GM18873 (cell line): Measurements from ENCODE around the gene PCDHGB4.
"Not testable (repeated sequence)": the region's sequence is repeated elsewhere in the genome, so short reads cannot be mapped to it uniquely, and the experiment has no call there.

Experiments used
- ATAC-seq: cut with Tn5 transposase; IDR thresholded peaks from one replicate; pipeline ENCODE4 v1.9.1; 2021; ENCODE audit warnings: mild to moderate bottlenecking, moderate library complexity, moderate number of reproducible peaks; ENCODE audit not compliant: unreplicated experiment, low FRiP score

PCDHGB4 gene

DNA sequence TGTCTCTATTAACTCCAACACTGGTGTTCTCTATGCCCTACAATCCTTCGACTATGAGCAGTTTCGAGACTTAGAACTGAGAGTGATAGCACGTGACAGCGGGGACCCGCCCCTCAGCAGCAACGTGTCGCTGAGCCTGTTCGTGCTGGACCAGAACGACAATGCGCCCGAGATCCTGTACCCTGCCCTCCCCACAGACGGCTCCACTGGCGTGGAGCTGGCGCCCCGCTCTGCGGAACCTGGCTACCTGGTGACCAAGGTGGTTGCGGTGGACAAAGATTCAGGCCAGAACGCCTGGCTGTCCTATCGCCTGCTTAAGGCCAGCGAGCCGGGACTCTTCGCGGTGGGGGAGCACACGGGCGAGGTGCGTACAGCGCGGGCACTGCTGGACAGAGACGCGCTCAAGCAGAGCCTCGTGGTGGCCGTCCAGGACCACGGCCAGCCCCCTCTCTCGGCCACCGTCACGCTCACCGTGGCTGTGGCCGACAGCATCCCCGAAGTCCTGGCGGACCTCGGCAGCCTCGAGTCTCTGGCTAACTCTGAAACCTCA lies 35.3 kb downstream of the PCDHGB4 start:
- ATAC-seq: no peak

- no peak for ATAC-seq
These were observed 40.4 kb downstream of the PCDHGB4 start for GRCh38 chr5:141427783-141428426.

- ATAC-seq: peak; percentile 81
These were observed 43.0 kb downstream of the PCDHGB4 start, which contains the start of gene PCDHGA12 for GRCh38 chr5:141430332-141431113. TSS of gene PCDHGA12 (plus strand) at chr5:141430507. CDS start at chr5:141430760, 253 bp downstream.

GRCh38 chr5:141431286-141431685 lies 43.8 kb downstream of the PCDHGB4 start:
- ATAC-seq: no peak

DNA sequence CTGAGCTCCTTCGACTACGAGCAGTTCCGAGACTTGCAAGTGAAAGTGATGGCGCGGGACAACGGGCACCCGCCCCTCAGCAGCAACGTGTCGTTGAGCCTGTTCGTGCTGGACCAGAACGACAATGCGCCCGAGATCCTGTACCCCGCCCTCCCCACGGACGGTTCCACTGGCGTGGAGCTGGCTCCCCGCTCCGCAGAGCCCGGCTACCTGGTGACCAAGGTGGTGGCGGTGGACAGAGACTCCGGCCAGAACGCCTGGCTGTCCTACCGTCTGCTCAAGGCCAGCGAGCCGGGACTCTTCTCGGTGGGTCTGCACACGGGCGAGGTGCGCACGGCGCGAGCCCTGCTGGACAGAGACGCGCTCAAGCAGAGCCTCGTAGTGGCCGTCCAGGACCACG lies 44.8 kb downstream of the PCDHGB4 start:
- not testable (repeated sequence) for ATAC-seq

GRCh38 chr5:141432726-141433125 lies 45.2 kb downstream of the PCDHGB4 start:
- ATAC-seq: not testable (repeated sequence)

GRCh38 chr5:141434006-141434405 lies 46.5 kb downstream of the PCDHGB4 start:
- no peak for ATAC-seq

DNA sequence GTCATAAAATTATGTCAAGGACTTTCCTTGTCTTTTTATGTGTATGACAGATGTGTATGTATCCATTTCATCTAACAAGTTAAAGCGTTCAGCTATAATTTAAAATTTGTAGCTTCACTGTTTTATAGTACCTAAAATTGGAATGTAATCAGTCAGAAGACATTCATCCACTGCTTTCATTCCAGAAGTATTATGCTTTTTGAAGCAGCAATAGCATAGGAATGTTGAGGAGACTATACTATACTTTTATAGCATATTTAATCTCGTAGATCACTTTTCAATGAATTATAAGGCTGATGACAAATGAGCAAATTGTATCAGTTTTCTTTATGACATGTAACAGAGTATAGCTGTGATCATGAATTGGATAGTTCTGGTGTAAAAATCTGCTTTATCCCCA lies 49.7 kb downstream of the PCDHGB4 start:
- no peak for ATAC-seq

DNA sequence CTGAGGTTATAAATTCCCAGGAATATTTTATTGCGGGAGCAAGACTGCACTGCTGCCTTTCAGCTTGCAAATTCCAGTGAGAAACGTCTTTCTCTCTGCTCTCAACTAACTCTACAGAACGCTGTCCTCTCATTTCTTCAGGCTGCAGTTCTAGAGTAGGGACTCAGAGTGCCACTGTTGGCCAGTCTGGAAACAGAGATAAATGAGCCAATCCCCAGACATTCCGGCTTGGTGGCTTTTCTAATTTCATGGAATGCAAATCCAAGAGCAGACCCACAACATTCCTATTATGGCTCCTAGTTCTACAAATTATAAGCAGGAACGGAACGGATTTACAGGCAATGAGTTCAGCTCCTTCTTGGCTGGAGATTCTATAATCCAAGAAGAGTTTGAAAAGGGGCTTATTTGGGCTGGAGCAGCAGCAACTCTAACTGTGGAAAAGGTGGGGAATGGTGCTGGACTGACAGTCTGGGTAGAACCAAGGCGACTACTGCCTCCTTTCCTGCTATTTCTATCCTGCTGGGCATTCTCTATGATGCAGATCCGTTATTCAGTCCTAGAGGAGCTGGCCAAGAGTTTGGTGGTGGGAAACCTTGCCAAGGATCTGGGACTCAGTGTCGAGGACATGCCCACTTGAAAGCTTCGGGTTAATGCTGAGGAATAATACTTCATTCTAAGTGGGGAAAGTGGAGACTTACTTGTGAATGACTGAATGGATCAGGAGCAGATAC lies 52.1 kb downstream of the PCDHGB4 start:
- ATAC-seq: no peak
